Neuronal stem cell (in vitro differentiated cells): Measurements from ENCODE around the gene RRP1. TPM values are rescaled to one million over a fixed set of nuclear protein-coding genes. Genes with fewer than 3 reads are reported as not detected.

Experiments used
- DNase-seq: peaks from one replicate; pipeline ENCODE4 v3.0.0-alpha.2; 2013; ENCODE audit warnings: low spot score
- H2AFZ ChIP-seq: one replicate; pipeline ENCODE4 v1.6.1; 2013; ENCODE audit warnings: mild to moderate bottlenecking, low read length, inconsistent platforms
- H2AK5ac ChIP-seq: 2 replicates; pipeline ENCODE4 v1.6.1; 2013; ENCODE audit warnings: low read depth, mild to moderate bottlenecking, inconsistent platforms, low read length, moderate library complexity, mixed read lengths
- H2BK120ac ChIP-seq: 2 replicates; pipeline ENCODE4 v1.6.1; 2013; ENCODE audit warnings: low read depth, mild to moderate bottlenecking, inconsistent platforms, low read length, moderate library complexity, mixed read lengths
- H2BK12ac ChIP-seq: one replicate; pipeline ENCODE4 v1.6.1; 2013; ENCODE audit warnings: low read length, inconsistent platforms
- H2BK15ac ChIP-seq: 2 replicates; pipeline ENCODE4 v1.6.1; 2013; ENCODE audit warnings: mild to moderate bottlenecking, low read length, inconsistent platforms, mixed read lengths
- H2BK5ac ChIP-seq: one replicate; pipeline ENCODE4 v1.6.1; 2013; ENCODE audit warnings: inconsistent platforms, mild to moderate bottlenecking, low read length, moderate library complexity
- H3K14ac ChIP-seq: one replicate; pipeline ENCODE4 v1.6.1; 2013; ENCODE audit warnings: low read length, inconsistent platforms
- H3K18ac ChIP-seq: 2 replicates; pipeline ENCODE4 v1.6.1; 2013; ENCODE audit warnings: low read length, inconsistent platforms
- H3K23ac ChIP-seq: 2 replicates; pipeline ENCODE4 v1.6.1; 2013; ENCODE audit warnings: low read depth, mild to moderate bottlenecking, mixed read lengths, low read length, inconsistent platforms; ENCODE audit not compliant: poor library complexity
- H3K27ac ChIP-seq: replicated peaks from 3 replicates; pipeline ENCODE4 v1.5.1; 2013; ENCODE audit warnings: low read length, inconsistent platforms
- H3K27me3 ChIP-seq, 3 experiments: 2 replicates each; pipeline ENCODE4 v1.6.1; 2013; ENCODE audit warnings: low read length in 3 of 3, mild to moderate bottlenecking in 2 of 3, inconsistent platforms in 1 of 3, low read depth in 1 of 3, mixed read lengths in 1 of 3, moderate library complexity in 1 of 3; ENCODE audit not compliant: control insufficient read depth in 3 of 3, insufficient read depth in 3 of 3
- H3K36me3 ChIP-seq, 2 donors: replicated peaks in 1 of 2; 2 replicates each; pipeline ENCODE4 v1.6.1; 2013; ENCODE audit warnings: low read length in 2 of 2; ENCODE audit not compliant: control insufficient read depth in 2 of 2, insufficient read depth in 2 of 2
- H3K4ac ChIP-seq: 2 replicates; pipeline ENCODE4 v1.6.1; 2013; ENCODE audit warnings: inconsistent platforms, mild to moderate bottlenecking, low read length, moderate library complexity
- H3K4me1 ChIP-seq, 2 donors: 1 replicate in 1 of 2; 2 replicates in 1 of 2; pipeline ENCODE4 v1.6.1; 2013; ENCODE audit warnings: low read length in 2 of 2, low read depth in 1 of 2; ENCODE audit not compliant: control insufficient read depth in 2 of 2, insufficient read depth in 1 of 2
- H3K4me2 ChIP-seq: one replicate; pipeline ENCODE4 v1.6.1; 2013; ENCODE audit warnings: mild to moderate bottlenecking, low read length, inconsistent platforms; ENCODE audit not compliant: insufficient read depth, poor library complexity, severe bottlenecking
- H3K4me3 ChIP-seq, 2 donors: 2 replicates each; pipeline ENCODE4 v1.5.1; 2013; ENCODE audit warnings: low read length in 2 of 2, mild to moderate bottlenecking in 2 of 2, inconsistent platforms in 1 of 2, moderate library complexity in 1 of 2
- H3K79me1 ChIP-seq: one replicate; pipeline ENCODE4 v1.6.1; 2013; ENCODE audit warnings: low read depth, mild to moderate bottlenecking, inconsistent platforms, low read length, moderate library complexity
- H3K9ac ChIP-seq: one replicate; pipeline ENCODE4 v1.6.1; 2013; ENCODE audit warnings: mild to moderate bottlenecking, low read depth, low read length, inconsistent platforms; ENCODE audit not compliant: poor library complexity
- H3K9me3 ChIP-seq, 2 donors: replicated peaks in 1 of 2; 2 replicates each; pipeline versions ENCODE3 to v1.6.1; 2013; ENCODE audit warnings: low read length in 2 of 2, mild to moderate bottlenecking in 2 of 2, inconsistent platforms in 1 of 2, low read depth in 1 of 2, mixed read lengths in 1 of 2, moderate library complexity in 1 of 2; ENCODE audit not compliant: control insufficient read depth in 2 of 2, insufficient read depth in 1 of 2
- H4K8ac ChIP-seq: one replicate; pipeline ENCODE4 v1.6.1; 2013; ENCODE audit warnings: low read depth, mild to moderate bottlenecking, inconsistent platforms, low read length, moderate library complexity
- H4K91ac ChIP-seq: one replicate; pipeline ENCODE4 v1.6.1; 2013; ENCODE audit warnings: low read length, low read depth, mild to moderate bottlenecking, inconsistent platforms; ENCODE audit not compliant: poor library complexity
- WGBS, 2 donors: extraction: QIAGEN DNeasy Blood & Tissue Kit; methylation state at CpG; one replicate each; pipeline ENCODE4 v1.1.7; 2013; ENCODE audit warnings: missing lambda C conversion rate in 2 of 2, mixed read lengths in 1 of 2; ENCODE audit not compliant: insufficient read length in 2 of 2, insufficient replicate concordance in 1 of 2; ENCODE audit errors: extremely low coverage in 2 of 2; 5-methylcytosine and 5-hydroxymethylcytosine counted together
- small RNA-seq: library from polyadenylated mRNA; stranded (forward); fragments of <200 nt; extraction: miRNeasy Mini kit (QIAGEN cat#:217004); gene quantifications from one replicate; pipeline ENCODE3, GENCODE V24; 2013; ENCODE audit not compliant: insufficient read depth

RRP1 gene

GRCh38 chr21:43853851-43854772, 64.7 kb downstream of the RRP1 start:
- H3K27me3 ChIP-seq, result peaks cover 0 to 8% (median 0%) of the 10 kb centered on the region in 3 experiments
- H3K27ac ChIP-seq, result no peak overlapping the region
- no peak overlapping the region for H4K91ac ChIP-seq
- peak overlapping the region in 1 of 2 donors; percentile 12 for H3K4me3 ChIP-seq
- no peaks in the 10 kb centered on the region for H3K36me3 ChIP-seq
- no peak overlapping the region for H2BK5ac ChIP-seq
- H3K9me3 ChIP-seq, result peaks cover 0 to 6% of the 10 kb centered on the region in 2 donors
- DNase-seq, result no peak
- no peaks in the 10 kb centered on the region for H3K79me1 ChIP-seq
- H4K8ac ChIP-seq, result no peak overlapping the region
- H2BK120ac ChIP-seq, result no peak overlapping the region
- H2AK5ac ChIP-seq, result no peak overlapping the region
- H3K4me2 ChIP-seq, result no peak overlapping the region
- peak overlapping the region; percentile 17 for H3K9ac ChIP-seq
- peak overlapping the region; percentile 46 for H2AFZ ChIP-seq
- H3K4ac ChIP-seq, result no peak overlapping the region
- H3K14ac ChIP-seq, result no peak overlapping the region
- no CpG with 5 or more reads among the region's 34 CpGs for WGBS, 2 donors
- no peak overlapping the region for H2BK12ac ChIP-seq
- H2BK15ac ChIP-seq, result no peak overlapping the region
- no peak overlapping the region for H3K23ac ChIP-seq
- no peaks in the 10 kb centered on the region for H3K4me1 ChIP-seq
- no peak overlapping the region for H3K18ac ChIP-seq

Small RNAs within 50 kb of the gene (small RNA-seq; reads per million reads assigned to genes)
- not detected for gene AP001052.1
